Heart right ventricle (tissue), 16 donors: ENCODE measurements around the gene DGCR2. TPM values are rescaled to one million over a fixed set of nuclear protein-coding genes. Genes with fewer than 3 reads are reported as not detected.
A peak's percentile ranks its signal among the peaks of the same experiment; 100 is the strongest.
"Not testable (repeated sequence)": the region's sequence is repeated elsewhere in the genome, so short reads cannot be mapped to it uniquely, and the experiment has no call there.

Experiments used
- ATAC-seq, 8 donors: fragments of 200-7000 bp; cut with Tn5 transposase; one replicate each; pipeline ENCODE4 v1.9.1; 2020; ENCODE audit warnings: mild to moderate bottlenecking in 8 of 8, moderate library complexity in 8 of 8, moderate number of reproducible peaks in 1 of 8
- DNase-seq, 2 donors: peaks; one replicate each; pipeline ENCODE4 v3.0.0-alpha.2; 2020
- H3K27ac ChIP-seq, 10 donors: fragments of 200-600 bp; sonication (generic) in 2 of 10; one replicate each; pipeline versions ENCODE4 v1.5.0 to v1.8.0; 2020 to 2022; ENCODE audit warnings: mild to moderate bottlenecking in 3 of 10
- H3K27me3 ChIP-seq, 7 donors: fragments of 200-600 bp; one replicate each; pipeline ENCODE4 v1.8.0; 2021 to 2022; ENCODE audit warnings: mild to moderate bottlenecking in 2 of 7
- H3K36me3 ChIP-seq, 9 donors: fragments of 200-600 bp; sonication (generic) in 1 of 9; one replicate each; pipeline versions ENCODE4 v1.5.0 to v1.8.0; 2020 to 2022; ENCODE audit warnings: mild to moderate bottlenecking in 2 of 9
- H3K4me1 ChIP-seq, 9 donors: fragments of 200-600 bp; sonication (generic) in 1 of 9; one replicate each; pipeline versions ENCODE4 v1.5.0 to v1.8.0; 2020 to 2022; ENCODE audit warnings: mild to moderate bottlenecking in 4 of 9
- H3K4me3 ChIP-seq, 10 donors: fragments of 200-600 bp; sonication (generic) in 2 of 10; one replicate each; pipeline versions ENCODE4 v1.5.0 to v1.8.0; 2020 to 2022; ENCODE audit warnings: mild to moderate bottlenecking in 7 of 10, moderate library complexity in 2 of 10
- H3K9me3 ChIP-seq, 11 donors: fragments of 200-600 bp in 10 of 11; sonication (generic) in 2 of 11; one replicate each; pipeline versions ENCODE4 v1.5.0 to v1.8.0; 2013 to 2022; ENCODE audit warnings: mild to moderate bottlenecking in 2 of 11, control low read depth in 1 of 11, moderate library complexity in 1 of 11
- WGBS, 2 donors: extraction: QIAGEN DNeasy Blood & Tissue Kit; methylation state at CpG; one replicate each; pipeline ENCODE4 v1.1.7; 2013; ENCODE audit warnings: inconsistent platforms in 1 of 2; 5-methylcytosine and 5-hydroxymethylcytosine counted together
- intact Hi-C, 10 donors: fragments of 100-400 bp; cut with DNase I; formaldehyde crosslinking; loops; one replicate each; pipeline versions ENCODE4 v1.11.1 to v1.14.2; 2022
- polyA plus RNA-seq, 2 donors: library from polyadenylated mRNA; stranded (reverse); fragments of 200-250 nt; gene quantifications; one replicate each; pipeline ENCODE4 v1.2.3, GENCODE V29; 2013
- total RNA-seq, 10 donors: library from RNA; stranded (reverse); fragmentation: NEBNext Ultra II Directional in 3 of 10; extraction: Animal tissue kit (Norgen Biotek cat#: 25700) in 3 of 10; gene quantifications; one replicate each; pipeline versions ENCODE4 v1.2.1 to v1.2.4, GENCODE V29; 2021 to 2023
- TF ChIP-seq, protein P1 (sequence below), 9 donors: fragments of 200-600 bp; sonication (generic) in 2 of 9; IDR thresholded peaks; one replicate each; pipeline versions ENCODE4 v1.5.0 to v1.8.0; 2021 to 2022; ENCODE audit warnings: antibody characterized with exemption in 9 of 9, mild to moderate bottlenecking in 5 of 9, moderate library complexity in 1 of 9
- donor health status: Arrhythmogenic right ventricular cardiomyopathy.
- donor health status: ischemic (EF 13 %, LVEDD 7.1; RV severe dilation, severe dysfunction).
- donor health status: healthy with polysubstance abuse.
- donor health status: DM: no; HTN: yes; CAD: no.
- donor health status: DM: no; HTN: no; CAD: no.
- donor health status: ischemic (EF 25% LVEDD 6.9; RV normal size, moderate dysfunction).
- donor health status: ischemic (EF 25% LVEDD 5.7; RV mildly dilated, moderate dysfunction).
- donor health status: healthy.
- donor health status: DM: yes; HTN: yes; CAD: no.
- donor health status: Ischemic cardiomyopathy.
- donor health status: ischemic (EF 35%, LVEDD 5.7; RV mildly dilated, moderate dysfunction).
- donor health status: nonischemic (EF 11% LVEDD 7.7; RV severe dilation, severe dysfunction).
- donor health status: DM: yes; HTN: yes; CAD: no.
- donor health status: PGD.
- donor health status: ischemic (EF 29% LVEDD 5.4; RV normal size, mild dysfunction).
- donor health status: nonischemic (EF 23%, LVEDD 6.1; RV moderate dilation, normal function).

DGCR2 gene
- total and polyA plus RNA-seq, 12 donors: 17.0 to 58.0 (median 39.1) TPM

DNA sequence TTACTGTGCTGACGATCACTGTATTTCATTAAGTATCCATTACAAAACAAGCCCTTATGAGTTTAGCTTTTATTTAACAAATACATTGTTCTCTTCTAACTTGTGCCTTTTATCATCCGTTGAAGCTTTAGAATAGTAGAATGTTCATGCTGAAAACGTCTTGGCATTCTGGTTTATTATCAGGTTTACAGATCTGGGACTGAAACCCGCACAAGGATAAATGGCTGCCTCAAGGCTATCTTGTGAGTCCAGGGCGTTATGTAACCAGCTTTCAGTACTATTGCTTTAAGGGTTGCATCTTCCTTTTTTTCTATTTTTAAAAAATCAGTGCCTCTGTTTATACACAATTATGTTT lies 119.6 kb downstream of the DGCR2 start:
- Histone ChIP-seq H3K27me3 (peaks cover 5 to 56% (median 27%) of the 10 kb centered on the region in 7 donors), H3K36me3 (no peaks in the 10 kb centered on the region), H3K27ac (no peak overlapping the region), H3K9me3 (peaks cover 0 to 9% (median 0%) of the 10 kb centered on the region in 11 donors), H3K4me1 (no peaks in the 10 kb centered on the region), H3K4me3 (no peak overlapping the region)
- whole genome bisulfite sequencing, 2 donors: 62 to 64% methylated on average over 5 of the region's 5 CpGs
- DNase-seq: no peak
- intact Hi-C loops: loop anchor here in 1 of 10 donors (10.0 kb wide), 1 partner anchor 192 kb away; no protein-coding TSS in a partner anchor
- TF ChIP-seq, protein P1, sequence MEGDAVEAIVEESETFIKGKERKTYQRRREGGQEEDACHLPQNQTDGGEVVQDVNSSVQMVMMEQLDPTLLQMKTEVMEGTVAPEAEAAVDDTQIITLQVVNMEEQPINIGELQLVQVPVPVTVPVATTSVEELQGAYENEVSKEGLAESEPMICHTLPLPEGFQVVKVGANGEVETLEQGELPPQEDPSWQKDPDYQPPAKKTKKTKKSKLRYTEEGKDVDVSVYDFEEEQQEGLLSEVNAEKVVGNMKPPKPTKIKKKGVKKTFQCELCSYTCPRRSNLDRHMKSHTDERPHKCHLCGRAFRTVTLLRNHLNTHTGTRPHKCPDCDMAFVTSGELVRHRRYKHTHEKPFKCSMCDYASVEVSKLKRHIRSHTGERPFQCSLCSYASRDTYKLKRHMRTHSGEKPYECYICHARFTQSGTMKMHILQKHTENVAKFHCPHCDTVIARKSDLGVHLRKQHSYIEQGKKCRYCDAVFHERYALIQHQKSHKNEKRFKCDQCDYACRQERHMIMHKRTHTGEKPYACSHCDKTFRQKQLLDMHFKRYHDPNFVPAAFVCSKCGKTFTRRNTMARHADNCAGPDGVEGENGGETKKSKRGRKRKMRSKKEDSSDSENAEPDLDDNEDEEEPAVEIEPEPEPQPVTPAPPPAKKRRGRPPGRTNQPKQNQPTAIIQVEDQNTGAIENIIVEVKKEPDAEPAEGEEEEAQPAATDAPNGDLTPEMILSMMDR (IDR thresholded peaks at IDR 0.05): no peak
- ATAC-seq: no peak

DNA sequence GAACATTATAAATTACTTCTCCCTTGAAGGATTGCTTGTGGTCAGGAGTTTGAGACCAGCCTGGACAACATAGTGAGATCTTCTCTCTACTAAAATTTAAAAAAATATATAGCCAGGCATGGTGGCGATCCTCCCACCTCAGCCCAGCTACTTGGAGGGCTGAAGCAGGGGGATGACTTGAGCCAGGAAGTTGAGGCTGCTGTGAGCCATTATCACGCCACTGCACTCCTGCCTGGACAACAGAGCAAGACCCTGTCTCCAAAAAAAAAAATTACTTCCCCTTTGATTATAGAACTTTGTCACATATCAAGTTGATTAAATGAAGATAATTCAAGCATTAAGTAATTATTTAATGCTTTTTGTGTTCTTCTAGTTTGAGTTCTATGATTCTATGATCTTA lies 121.0 kb downstream of the DGCR2 start:
- Histone ChIP-seq H3K9me3 (peaks cover 0 to 9% (median 0%) of the 10 kb centered on the region in 11 donors), H3K36me3 (no peaks in the 10 kb centered on the region), H3K4me3 (no peak overlapping the region), H3K4me1 (no peaks in the 10 kb centered on the region), H3K27ac (no peak overlapping the region), H3K27me3 (peaks cover 7 to 69% (median 42%) of the 10 kb centered on the region in 7 donors)
- DNase-seq: no peak
- WGBS, 2 donors: 76 to 78% methylated on average over 2 of the region's 2 CpGs
- TF ChIP-seq, protein P1 (IDR thresholded peaks at IDR 0.05): no peak
- intact Hi-C loops: loop anchor here in 1 of 10 donors (10.0 kb wide), 1 partner anchor 194 kb away; no protein-coding TSS in a partner anchor
- no peak for ATAC-seq

DNA sequence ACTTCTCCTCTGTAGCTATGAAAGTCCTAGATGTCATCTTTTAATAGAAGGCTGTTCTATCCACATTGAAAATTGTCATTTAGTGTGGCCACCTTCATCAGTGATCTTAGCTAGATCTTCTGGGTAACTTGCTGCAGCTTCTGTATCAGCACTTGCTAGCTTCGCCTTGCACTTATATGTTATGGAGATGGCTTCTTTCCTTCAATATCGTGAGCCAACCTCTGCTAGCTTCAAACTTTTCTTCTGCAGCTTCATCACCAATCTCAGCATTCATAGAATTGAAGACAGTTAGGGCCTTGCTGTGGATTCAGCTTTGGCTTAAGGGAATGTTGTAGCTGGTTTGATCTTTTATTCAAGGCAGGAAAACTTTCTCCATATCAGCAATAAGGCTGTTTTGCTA lies 122.1 kb downstream of the DGCR2 start:
- intact Hi-C loops: loop anchor here in 1 of 10 donors (10.0 kb wide), 1 partner anchor 195 kb away; no protein-coding TSS in a partner anchor
- not testable (repeated sequence) for DNase-seq, H3K9me3 ChIP-seq, H3K4me3 ChIP-seq, ATAC-seq, H3K4me1 ChIP-seq, H3K27ac ChIP-seq, H3K36me3 ChIP-seq
- 83 to 89% methylated on average over 2 of the region's 2 CpGs for WGBS, 2 donors
- peaks cover 7 to 70% (median 43%) of the 10 kb centered on the region in 7 donors for H3K27me3 ChIP-seq

DNA sequence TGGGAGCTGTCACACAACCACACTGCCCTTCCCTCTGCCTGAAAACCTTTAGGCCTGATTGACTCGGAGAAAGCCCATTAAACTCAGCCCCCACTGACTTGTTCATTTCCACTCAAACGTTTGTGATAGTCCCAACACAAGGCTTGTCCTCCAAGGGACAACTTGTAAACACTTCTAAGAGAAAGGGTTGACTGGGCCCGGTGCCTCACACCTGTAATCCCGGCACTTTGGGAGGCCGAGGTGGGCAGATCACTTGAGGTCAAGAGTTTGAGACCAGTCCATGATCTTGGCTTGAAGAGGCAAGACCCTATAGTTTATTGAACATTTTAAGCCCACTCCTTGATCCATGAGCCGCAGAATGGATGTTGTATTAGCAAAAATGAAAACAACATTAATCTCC lies 122.8 kb downstream of the DGCR2 start:
- peaks cover 7 to 75% (median 49%) of the 10 kb centered on the region in 7 donors for H3K27me3 ChIP-seq
- WGBS, 2 donors: 75 to 78% methylated on average over 6 of the region's 6 CpGs
- intact Hi-C loops: no loop called here
- peaks cover 0 to 9% (median 0%) of the 10 kb centered on the region in 11 donors for H3K9me3 ChIP-seq
- no peaks in the 10 kb centered on the region for H3K36me3 ChIP-seq
- H3K4me3 ChIP-seq: no peak overlapping the region
- TF ChIP-seq, protein P1 (IDR thresholded peaks at IDR 0.05): no peak
- H3K4me1 ChIP-seq: no peaks in the 10 kb centered on the region
- H3K27ac ChIP-seq: no peak overlapping the region
- ATAC-seq: no peak
- no peak for DNase-seq

DNA sequence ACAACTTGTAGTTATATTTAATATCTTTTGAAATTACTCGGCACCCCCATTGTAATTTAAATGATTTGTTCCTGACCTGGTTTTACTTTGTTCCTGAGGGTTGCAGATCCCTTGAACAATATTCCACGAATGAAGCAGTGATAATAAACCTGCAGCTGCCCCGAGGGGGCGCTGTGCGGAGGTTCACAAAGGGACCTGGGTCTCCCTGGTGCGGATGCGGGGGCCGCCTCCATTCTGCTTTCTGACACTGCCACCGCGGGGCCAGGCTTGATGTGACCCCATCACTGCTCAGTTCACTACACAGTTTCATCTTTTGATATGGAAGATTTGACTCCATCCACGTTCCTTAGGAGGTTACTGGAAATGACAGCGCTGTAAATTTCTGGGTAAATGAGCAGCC lies 123.2 kb downstream of the DGCR2 start:
- WGBS, 2 donors: 22 to 24% methylated on average over 12 of the region's 12 CpGs
- Histone ChIP-seq H3K36me3 (no peaks in the 10 kb centered on the region), H3K27me3 (peaks cover 7 to 79% (median 49%) of the 10 kb centered on the region in 7 donors), H3K9me3 (peaks cover 0 to 9% (median 0%) of the 10 kb centered on the region in 11 donors), H3K4me3 (no peak overlapping the region), H3K27ac (no peak overlapping the region), H3K4me1 (no peaks in the 10 kb centered on the region)
- TF ChIP-seq, protein P1 (IDR thresholded peaks at IDR 0.05): peak in 1 of 9 donors; percentile 12
- no peak for DNase-seq
- intact Hi-C loops: no loop called here
- ATAC-seq: no peak
